Endothelial cell (in vitro differentiated cells): Measurements from ENCODE around the gene RAB40B. TPM values are rescaled to one million over a fixed set of nuclear protein-coding genes. Genes with fewer than 3 reads are reported as not detected.

Source experiments
- DNase-seq: peaks from one replicate; pipeline ENCODE4 v3.0.0; 2021; ENCODE audit warnings: low spot score
- H3K27ac Mint-ChIP-seq: one replicate; pipeline ENCODE4 v1.8.0; 2021; ENCODE audit warnings: mixed read lengths, inconsistent platforms; ENCODE audit not compliant: unreplicated experiment
- H3K27me3 Mint-ChIP-seq: one replicate; pipeline ENCODE4 v1.8.0; 2021; ENCODE audit warnings: mild to moderate bottlenecking, moderate library complexity, mixed read lengths, inconsistent platforms; ENCODE audit not compliant: unreplicated experiment
- H3K36me3 Mint-ChIP-seq: one replicate; pipeline ENCODE4 v1.8.0; 2021; ENCODE audit warnings: mild to moderate bottlenecking, low read depth, mixed read lengths, inconsistent platforms; ENCODE audit not compliant: unreplicated experiment
- H3K4me1 Mint-ChIP-seq: one replicate; pipeline ENCODE4 v1.8.0; 2021; ENCODE audit warnings: mild to moderate bottlenecking, mixed read lengths, inconsistent platforms; ENCODE audit not compliant: unreplicated experiment
- H3K4me3 Mint-ChIP-seq: one replicate; pipeline ENCODE4 v1.8.0; 2021; ENCODE audit warnings: mild to moderate bottlenecking, mixed read lengths, inconsistent platforms; ENCODE audit not compliant: unreplicated experiment
- H3K9me3 Mint-ChIP-seq: one replicate; pipeline ENCODE4 v1.8.0; 2021; ENCODE audit warnings: mixed read lengths, inconsistent platforms; ENCODE audit not compliant: unreplicated experiment
- total RNA-seq: library from RNA; stranded (reverse); fragmentation: NEBNext Ultra II Directional; extraction: Animal tissue kit (Norgen Biotek cat#: 25700); gene quantifications from one replicate; pipeline ENCODE4 v1.2.1, GENCODE V29; 2021; ENCODE audit not compliant: unreplicated experiment
- TF ChIP-seq, protein P1 (sequence below): fragments of 200-600 bp; sonication (generic); IDR thresholded peaks from one replicate; pipeline ENCODE4 v1.5.0; 2021; ENCODE audit warnings: antibody characterized with exemption; ENCODE audit not compliant: unreplicated experiment

RAB40B gene
- total RNA-seq, 1 donor from 2014 or later: 6.7 TPM

DNA sequence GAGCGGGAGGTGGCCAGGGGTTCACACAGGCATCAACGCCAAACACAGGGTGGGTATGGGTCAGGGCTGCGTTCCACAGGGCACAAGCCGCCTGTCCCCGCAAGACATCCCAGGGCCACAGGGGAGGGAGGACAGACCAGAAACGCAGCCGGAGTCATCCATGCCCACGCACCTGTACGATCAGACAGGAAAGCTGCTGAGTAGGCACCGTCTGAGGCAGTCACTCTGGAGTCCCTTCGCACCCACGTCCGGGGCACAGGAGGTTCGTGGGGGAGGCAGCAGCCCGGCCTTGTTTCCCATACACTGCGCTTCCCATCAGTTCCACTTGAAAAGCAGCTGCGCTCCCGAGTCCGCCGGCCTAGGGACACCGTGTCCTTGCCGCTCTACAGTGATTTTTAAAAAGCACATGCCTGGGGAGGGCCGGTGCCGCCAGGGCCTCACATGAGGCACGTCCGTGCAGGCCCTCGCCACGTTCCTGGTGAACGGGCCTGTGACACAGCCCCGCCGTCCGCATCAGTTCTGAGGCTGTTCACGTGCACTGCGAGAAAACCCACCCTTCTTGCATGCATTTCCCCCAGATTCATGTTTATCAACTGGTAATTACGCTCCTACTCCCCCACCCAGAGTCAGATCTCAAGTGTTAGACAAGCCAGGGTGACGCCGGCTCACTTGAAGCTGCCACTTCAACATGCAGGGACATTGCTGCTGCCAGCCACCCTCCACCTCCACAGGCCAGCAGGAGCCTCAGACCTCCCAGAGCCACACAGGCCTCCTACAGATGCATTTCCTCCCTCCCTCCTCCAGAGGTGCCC is 85.0 kb downstream of the RAB40B start:
- H3K9me3 Mint-ChIP-seq: no peaks in the 10 kb centered on the region
- peak overlapping the region; percentile 64 for H3K27ac Mint-ChIP-seq
- H3K4me3 Mint-ChIP-seq: peak overlapping the region; percentile 47
- DNase-seq: no peak
- no peaks in the 10 kb centered on the region for H3K4me1 Mint-ChIP-seq
- peaks cover 40% of the 10 kb centered on the region for H3K36me3 Mint-ChIP-seq
- TF ChIP-seq, protein P1, sequence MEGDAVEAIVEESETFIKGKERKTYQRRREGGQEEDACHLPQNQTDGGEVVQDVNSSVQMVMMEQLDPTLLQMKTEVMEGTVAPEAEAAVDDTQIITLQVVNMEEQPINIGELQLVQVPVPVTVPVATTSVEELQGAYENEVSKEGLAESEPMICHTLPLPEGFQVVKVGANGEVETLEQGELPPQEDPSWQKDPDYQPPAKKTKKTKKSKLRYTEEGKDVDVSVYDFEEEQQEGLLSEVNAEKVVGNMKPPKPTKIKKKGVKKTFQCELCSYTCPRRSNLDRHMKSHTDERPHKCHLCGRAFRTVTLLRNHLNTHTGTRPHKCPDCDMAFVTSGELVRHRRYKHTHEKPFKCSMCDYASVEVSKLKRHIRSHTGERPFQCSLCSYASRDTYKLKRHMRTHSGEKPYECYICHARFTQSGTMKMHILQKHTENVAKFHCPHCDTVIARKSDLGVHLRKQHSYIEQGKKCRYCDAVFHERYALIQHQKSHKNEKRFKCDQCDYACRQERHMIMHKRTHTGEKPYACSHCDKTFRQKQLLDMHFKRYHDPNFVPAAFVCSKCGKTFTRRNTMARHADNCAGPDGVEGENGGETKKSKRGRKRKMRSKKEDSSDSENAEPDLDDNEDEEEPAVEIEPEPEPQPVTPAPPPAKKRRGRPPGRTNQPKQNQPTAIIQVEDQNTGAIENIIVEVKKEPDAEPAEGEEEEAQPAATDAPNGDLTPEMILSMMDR: no peak
- H3K27me3 Mint-ChIP-seq: peaks cover 2% of the 10 kb centered on the region

DNA sequence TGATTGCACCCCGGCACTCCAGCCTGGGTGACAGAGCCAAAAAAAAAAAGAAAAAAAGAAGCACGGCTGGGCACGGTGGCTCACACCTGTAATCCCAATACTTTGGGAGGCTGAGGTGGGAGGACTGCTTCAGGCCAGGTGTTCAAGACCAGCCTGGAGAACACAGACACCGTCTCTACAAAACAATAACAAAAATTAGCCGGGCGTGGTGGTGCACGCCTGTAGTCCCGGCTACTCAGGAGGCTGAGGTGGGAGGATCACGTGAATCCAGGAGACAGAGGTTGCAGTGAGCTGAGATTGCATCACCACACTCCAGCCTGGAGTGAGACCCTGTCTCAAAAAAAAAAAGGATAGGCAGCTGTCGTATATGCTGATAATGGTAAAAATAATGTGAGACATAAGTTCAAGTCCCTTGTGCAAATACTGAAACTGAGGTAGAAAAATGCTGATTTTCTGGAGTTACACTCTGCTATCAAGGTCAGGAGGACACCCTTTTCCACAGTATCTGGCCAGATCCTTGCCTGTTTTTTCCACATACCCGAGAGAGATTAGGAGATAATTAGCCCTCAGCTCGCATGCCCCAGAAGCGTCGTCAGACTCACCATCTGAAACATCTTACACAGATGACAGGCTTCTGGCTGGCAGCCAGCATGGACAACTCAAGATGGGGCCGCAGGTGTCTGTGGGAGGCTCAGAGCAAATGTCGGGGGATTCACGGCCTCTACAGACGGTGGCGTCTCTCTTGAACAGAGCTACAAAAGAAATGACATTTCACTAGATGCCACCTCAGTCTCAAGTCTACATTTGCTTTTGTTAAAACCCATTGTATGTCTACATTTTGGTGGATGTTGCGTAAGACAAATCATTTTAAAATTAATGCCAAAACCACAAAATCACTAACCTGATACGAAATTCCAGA is 87.1 kb downstream of the RAB40B start:
- Mint-ChIP-seq H3K27me3 (no peaks in the 10 kb centered on the region), H3K9me3 (no peaks in the 10 kb centered on the region), H3K4me1 (no peaks in the 10 kb centered on the region), H3K27ac (no peak overlapping the region), H3K4me3 (peak overlapping the region; percentile 22), H3K36me3 (peaks cover 37% of the 10 kb centered on the region)
- TF ChIP-seq, protein P1: no peak
- no peak for DNase-seq

DNA sequence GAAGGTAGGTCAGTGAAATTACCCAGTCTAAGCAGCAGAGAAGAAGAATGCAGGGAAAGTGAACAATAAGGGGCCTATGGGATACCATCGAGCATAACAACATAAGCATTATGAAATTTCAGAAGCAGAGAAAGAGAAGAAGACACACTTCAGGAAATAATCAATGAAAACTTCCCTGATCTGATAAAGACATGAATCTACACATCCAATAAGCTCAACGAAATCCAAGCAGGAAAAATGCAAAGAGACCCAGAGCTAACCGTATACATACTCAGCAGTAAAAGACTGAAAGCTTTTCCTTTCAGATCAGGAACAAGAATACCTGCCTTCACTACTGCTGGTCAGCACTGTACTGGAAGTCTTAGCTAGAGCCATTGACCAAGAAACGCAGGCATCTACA is 88.8 kb downstream of the RAB40B start:
- H3K27ac Mint-ChIP-seq: peak overlapping the region; percentile 7
- H3K4me3 Mint-ChIP-seq: no peak overlapping the region
- DNase-seq: no peak
- no peaks in the 10 kb centered on the region for H3K9me3 Mint-ChIP-seq
- no peaks in the 10 kb centered on the region for H3K4me1 Mint-ChIP-seq
- TF ChIP-seq, protein P1: no peak
- no peaks in the 10 kb centered on the region for H3K27me3 Mint-ChIP-seq
- H3K36me3 Mint-ChIP-seq: peaks cover 31% of the 10 kb centered on the region

- H3K27ac Mint-ChIP-seq: no peak overlapping the region
- H3K36me3 Mint-ChIP-seq: peaks cover 36% of the 10 kb centered on the region
- no peak overlapping the region for H3K4me3 Mint-ChIP-seq
- H3K9me3 Mint-ChIP-seq: no peaks in the 10 kb centered on the region
- DNase-seq: no peak
- TF ChIP-seq, protein P1: no peak
- H3K4me1 Mint-ChIP-seq: peaks cover 6% of the 10 kb centered on the region
- no peaks in the 10 kb centered on the region for H3K27me3 Mint-ChIP-seq
Observed at GRCh38 chr17:82608816-82609215, 89.7 kb downstream of the RAB40B start.
